Measurements from ENCODE around the gene INSYN2A.

INSYN2A gene

DNA sequence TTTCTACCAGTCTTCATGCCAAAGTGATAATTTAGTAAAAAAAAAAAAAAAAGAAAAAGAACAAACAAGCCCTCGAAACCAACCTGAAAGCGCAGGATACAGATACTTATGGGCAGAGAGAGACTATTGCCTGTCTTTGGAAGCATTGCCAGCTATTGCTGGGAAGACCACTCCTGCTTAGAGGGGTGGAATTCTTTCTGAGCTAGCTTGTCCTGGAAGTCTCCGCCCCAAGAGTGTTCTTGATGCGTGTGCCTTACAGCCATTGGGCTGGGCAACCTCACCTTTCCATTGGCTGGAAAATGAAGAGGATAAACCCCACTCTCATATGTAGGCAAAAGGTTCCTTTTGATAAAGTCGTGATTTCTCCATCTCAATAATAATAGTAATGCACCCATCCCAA is 19.9 kb upstream of the INSYN2A start:
- H3K9ac ChIP-seq (ENCODE audit: low read length), result no peak overlapping the region
- no peak overlapping the region for H3K4me2 ChIP-seq (ENCODE audit: low read depth, low read length, poor library complexity, severe bottlenecking)
- H3K79me2 ChIP-seq (ENCODE audit: insufficient read depth, low read length), result no peaks in the 10 kb centered on the region
- H4K20me1 ChIP-seq (ENCODE audit: low read depth, low read length), result no peaks in the 10 kb centered on the region
- no peak overlapping the region for H3K27ac ChIP-seq (ENCODE audit: low read depth, low read length)
- TF ChIP-seq CTCF (IDR thresholded peaks at IDR 0.05; ENCODE audit: insufficient read depth, low read length, poor library complexity, severe bottlenecking) (no peak), EZH2phosphoT487 (conservative IDR thresholded peaks at IDR 0.05; ENCODE audit: low read length) (no peak)
- H3F3A ChIP-seq (ENCODE audit: insufficient read depth), result no peaks in the 10 kb centered on the region
- no peaks in the 10 kb centered on the region for H3K9me2 ChIP-seq (replicated peaks; ENCODE audit: insufficient read depth, low read length)
- H2AFZ ChIP-seq (ENCODE audit: low read depth, low read length, severe bottlenecking), result no peak overlapping the region
- no peaks in the 10 kb centered on the region for H3K9me3 ChIP-seq (ENCODE audit: insufficient read depth, low read length)
- no peaks in the 10 kb centered on the region for H3K36me3 ChIP-seq (ENCODE audit: low read length)
- H3K4me3 ChIP-seq (ENCODE audit: insufficient read depth, low read length, poor library complexity, severe bottlenecking), result no peak overlapping the region
- H3K27me3 ChIP-seq (ENCODE audit: low read length), result no peaks in the 10 kb centered on the region

- Histone ChIP-seq H3K4me2 (ENCODE audit: low read depth, low read length, poor library complexity, severe bottlenecking) (no peak overlapping the region), H3K27ac (ENCODE audit: low read depth, low read length) (no peak overlapping the region)
These were observed 19.5 kb upstream of the INSYN2A start for GRCh38 chr10:127215866-127216265.

GRCh38 chr10:127210936-127211466 is 14.6 kb upstream of the INSYN2A start:
- H3K9ac ChIP-seq (ENCODE audit: low read length), result no peak overlapping the region
- H3K27ac ChIP-seq (ENCODE audit: low read depth, low read length), result no peak overlapping the region
- H4K20me1 ChIP-seq (ENCODE audit: low read depth, low read length), result no peaks in the 10 kb centered on the region
- H3K4me3 ChIP-seq (ENCODE audit: insufficient read depth, low read length, poor library complexity, severe bottlenecking), result no peak overlapping the region
- H3F3A ChIP-seq (ENCODE audit: insufficient read depth), result no peaks in the 10 kb centered on the region
- no peaks in the 10 kb centered on the region for H3K27me3 ChIP-seq (ENCODE audit: low read length)
- no peak overlapping the region for H3K4me2 ChIP-seq (ENCODE audit: low read depth, low read length, poor library complexity, severe bottlenecking)
- H3K9me2 ChIP-seq (replicated peaks; ENCODE audit: insufficient read depth, low read length), result no peaks in the 10 kb centered on the region
- H3K9me3 ChIP-seq (ENCODE audit: insufficient read depth, low read length), result no peaks in the 10 kb centered on the region
- H2AFZ ChIP-seq (ENCODE audit: low read depth, low read length, severe bottlenecking), result no peak overlapping the region
- TF ChIP-seq EZH2phosphoT487 (conservative IDR thresholded peaks at IDR 0.05; ENCODE audit: low read length), result no peak
- TF ChIP-seq CTCF (IDR thresholded peaks at IDR 0.05; ENCODE audit: insufficient read depth, low read length, poor library complexity, severe bottlenecking), result no peak
- H3K36me3 ChIP-seq (ENCODE audit: low read length), result no peaks in the 10 kb centered on the region
- H3K79me2 ChIP-seq (ENCODE audit: insufficient read depth, low read length), result no peaks in the 10 kb centered on the region

More at GRCh38 chr10:127215866-127216265, 19.5 kb upstream of the INSYN2A start:
- Histone ChIP-seq H3K4me3 (ENCODE audit: insufficient read depth, low read length, poor library complexity, severe bottlenecking) (no peak overlapping the region), H3K79me2 (ENCODE audit: insufficient read depth, low read length) (no peaks in the 10 kb centered on the region), H3K36me3 (ENCODE audit: low read length) (no peaks in the 10 kb centered on the region), H3K9ac (ENCODE audit: low read length) (no peak overlapping the region), H3K27me3 (ENCODE audit: low read length) (no peaks in the 10 kb centered on the region), H2AFZ (ENCODE audit: low read depth, low read length, severe bottlenecking) (no peak overlapping the region), H3K9me3 (ENCODE audit: insufficient read depth, low read length) (no peaks in the 10 kb centered on the region), H4K20me1 (ENCODE audit: low read depth, low read length) (no peaks in the 10 kb centered on the region), H3K9me2 (replicated peaks; ENCODE audit: insufficient read depth, low read length) (no peaks in the 10 kb centered on the region), H3F3A (ENCODE audit: insufficient read depth) (no peaks in the 10 kb centered on the region)
- TF ChIP-seq CTCF (IDR thresholded peaks at IDR 0.05; ENCODE audit: insufficient read depth, low read length, poor library complexity, severe bottlenecking), result no peak
- no peak for TF ChIP-seq EZH2phosphoT487 (conservative IDR thresholded peaks at IDR 0.05; ENCODE audit: low read length)
